GM19463 (cell line): ENCODE results near the gene FAHD1.

Experiments
- ATAC-seq: cut with Tn5 transposase; IDR thresholded peaks from one replicate; pipeline ENCODE4 v1.9.1; 2021; ENCODE audit warnings: mild to moderate bottlenecking, moderate library complexity; ENCODE audit not compliant: unreplicated experiment

FAHD1 gene

GRCh38 chr16:1826691-1827573 is at the start of gene FAHD1, which contains the start of gene HAGH:
Gene FAHD1, plus strand, starts transcription at chr16:1827206. Its CDS starts 33 bp downstream, at chr16:1827239.
Gene HAGH, minus strand, starts transcription at chr16:1826825. Its CDS starts 38 bp downstream, at chr16:1826787.
- peak; percentile 86 for ATAC-seq

GRCh38 chr16:1777375-1778199 is 49.4 kb upstream of the FAHD1 start:
- ATAC-seq = no peak

GRCh38 chr16:1778200-1779179 is 48.5 kb upstream of the FAHD1 start:
- ATAC-seq = no peak

- ATAC-seq = no peak
Observed at GRCh38 chr16:1779234-1779701, 47.7 kb upstream of the FAHD1 start.

- ATAC-seq = no peak
Observed at GRCh38 chr16:1779741-1780676, 47.0 kb upstream of the FAHD1 start.

- ATAC-seq = no peak
Observed at GRCh38 chr16:1780677-1781072, 46.3 kb upstream of the FAHD1 start.

GRCh38 chr16:1781254-1781653 is 45.8 kb upstream of the FAHD1 start:
- no peak for ATAC-seq

- ATAC-seq = peak; percentile 7
Observed at GRCh38 chr16:1781758-1782407, 45.1 kb upstream of the FAHD1 start.

GRCh38 chr16:1782408-1783264 is 44.4 kb upstream of the FAHD1 start, which contains the start of the genes NUBP2 and SPSB3:
Gene NUBP2, plus strand, starts transcription at chr16:1782960. Its CDS starts 61 bp downstream, at chr16:1783021.
Gene SPSB3, minus strand, starts transcription at chr16:1782571. Its CDS starts 1,088 bp downstream, at chr16:1781483.
- ATAC-seq = peak; percentile 88

GRCh38 chr16:1784977-1785845 is 41.8 kb upstream of the FAHD1 start:
- no peak for ATAC-seq

- no peak for ATAC-seq
Observed at GRCh38 chr16:1785846-1786170, 41.2 kb upstream of the FAHD1 start.

- ATAC-seq = no peak
Observed at GRCh38 chr16:1786242-1787055, 40.6 kb upstream of the FAHD1 start.

- no peak for ATAC-seq
Observed at GRCh38 chr16:1787056-1787321, 40.0 kb upstream of the FAHD1 start.

GRCh38 chr16:1787322-1788094 is 39.5 kb upstream of the FAHD1 start:
- ATAC-seq = no peak

- ATAC-seq = no peak
Observed at GRCh38 chr16:1788095-1788707, 38.8 kb upstream of the FAHD1 start.
